A549 treated with CpdA at 1 μM for 4 hours (cell line): Measurements from ENCODE around the gene SBK1. TPM values are rescaled to one million over a fixed set of nuclear protein-coding genes. Genes with fewer than 3 reads are reported as not detected.

Experiments
- total RNA-seq: library from RNA; stranded (reverse); fragments of 200-300 nt; extraction: Qiagen RNA extraction; gene quantifications from 5 replicates; pipeline ENCODE4 v1.2.3, GENCODE V29; 2022; ENCODE audit warnings: low read depth

Gene SBK1
- total RNA-seq, result 0.22 to 0.38 TPM (median 0.32 TPM) in 5 replicates

GRCh38 chr16:28291651-28292626 lies at the start of gene SBK1:
Gene SBK1 (plus strand): TSS chr16:28292525. CDS start chr16:28317392, 24,867 bp downstream.

GRCh38 chr16:28363408-28363807 lies 71.1 kb downstream of the SBK1 start, which contains the start of gene NPIPB6:
Gene NPIPB6 (minus strand): TSS chr16:28363508. CDS start chr16:28362822, 686 bp downstream.

Other genes starting within 250 kb of the SBK1 start
- gene GSG1L, start 228.8 kb upstream of the SBK1 start, total RNA-seq, result not detected in 5 replicates
- 81.3 to 109 TPM (median 99.1 TPM) in 5 replicates for gene XPO6, start 80.6 kb upstream of the SBK1 start, total RNA-seq
- gene NPIPB6, start 71.0 kb downstream of the SBK1 start, total RNA-seq, result 1.3 to 3.3 TPM (median 2.1 TPM) in 5 replicates
- gene EIF3CL, start 111.3 kb downstream of the SBK1 start, total RNA-seq, result 58.9 to 106 TPM (median 63.8 TPM) in 5 replicates
- 0.13 to 0.39 TPM (median 0.18 TPM) in 3 of 5 replicates, not detected in the others for gene NPIPB7, start 179.8 kb downstream of the SBK1 start, total RNA-seq
- 23.1 to 38.3 TPM (median 29.5 TPM) in 5 replicates for gene CLN3, start 199.5 kb downstream of the SBK1 start, total RNA-seq
- gene APOBR, start 202.1 kb downstream of the SBK1 start, total RNA-seq, result 0.03 to 0.07 TPM (median 0.03 TPM) in 3 of 5 replicates, not detected in the others
- not detected in 5 replicates for gene IL27, start 214.3 kb downstream of the SBK1 start, total RNA-seq
- gene NUPR1, start 246.4 kb downstream of the SBK1 start, total RNA-seq, result 13.3 to 20.6 TPM (median 15.0 TPM) in 5 replicates